Measurements from ENCODE around the gene UGT2A2. TPM values are rescaled to one million over a fixed set of nuclear protein-coding genes. Genes with fewer than 3 reads are reported as not detected.

Gene UGT2A2
- total and polyA plus RNA-seq, 4 donors, result not detected

DNA sequence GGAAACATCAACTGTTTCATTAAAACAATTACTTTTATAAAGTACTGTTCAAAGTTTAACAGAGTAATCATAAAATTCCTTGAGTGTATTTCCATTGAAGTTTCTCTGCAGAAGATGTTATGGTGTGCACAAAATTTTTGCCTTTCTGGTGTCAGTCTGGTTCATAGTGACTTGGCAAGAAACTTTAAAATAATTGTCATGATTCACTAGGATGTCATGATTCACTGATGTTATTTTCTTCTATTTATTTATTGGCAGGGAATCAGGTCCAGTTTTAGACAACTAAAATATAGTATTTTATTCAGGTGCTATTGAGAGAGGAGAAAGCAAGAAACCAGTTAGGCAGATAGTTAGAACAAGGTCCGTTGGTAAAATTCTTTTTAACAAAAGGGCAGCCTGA, 9.8 kb upstream of the UGT2A2 start:
- Histone ChIP-seq H3K4me3 (ENCODE audit: low read depth, low read length) (no peak overlapping the region), H3K27ac (ENCODE audit: low read depth, low read length) (no peak overlapping the region), H3K27me3 (ENCODE audit: control insufficient read depth, insufficient read depth, low read length) (no peaks in the 10 kb centered on the region), H3K36me3 (ENCODE audit: control insufficient read depth, insufficient read depth, low read length) (no peaks in the 10 kb centered on the region), H3K9me3 (ENCODE audit: control insufficient read depth, insufficient read depth, low read length) (no peaks in the 10 kb centered on the region), H3K4me1 (ENCODE audit: control insufficient read depth, insufficient read depth, low read length) (no peaks in the 10 kb centered on the region)
- no peak for DNase-seq (ENCODE audit: low read depth in 4 of 6, low spot score in 6 of 6)
- no CpG with 5 or more reads among the region's 1 CpG for WGBS (ENCODE audit: insufficient coverage)

DNA sequence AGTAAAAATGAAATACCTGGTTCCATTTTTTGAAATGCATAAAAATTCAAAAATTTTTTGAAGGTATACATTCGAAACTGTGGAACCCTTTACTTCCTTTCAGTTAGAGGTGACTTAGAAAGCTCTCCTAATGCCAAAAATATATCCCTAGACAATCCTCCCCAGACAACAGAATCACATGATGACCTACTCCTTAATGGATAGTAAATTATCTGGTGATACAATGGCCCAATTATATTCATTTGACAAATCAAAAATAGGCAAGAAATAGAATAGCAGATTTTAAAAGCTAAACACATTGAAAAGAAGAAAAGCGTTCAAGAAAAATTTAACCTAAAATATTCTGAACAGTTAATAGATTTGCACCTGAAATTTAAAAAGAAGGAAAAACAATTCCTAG, 3.5 kb upstream of the UGT2A2 start:
- no peaks in the 10 kb centered on the region for H3K4me1 ChIP-seq (ENCODE audit: control insufficient read depth, insufficient read depth, low read length)
- no peaks in the 10 kb centered on the region for H3K9me3 ChIP-seq (ENCODE audit: control insufficient read depth, insufficient read depth, low read length)
- no peaks in the 10 kb centered on the region for H3K36me3 ChIP-seq (ENCODE audit: control insufficient read depth, insufficient read depth, low read length)
- no peaks in the 10 kb centered on the region for H3K27me3 ChIP-seq (ENCODE audit: control insufficient read depth, insufficient read depth, low read length)
- no peak for DNase-seq (ENCODE audit: low read depth in 4 of 6, low spot score in 6 of 6)
- H3K4me3 ChIP-seq (ENCODE audit: low read depth, low read length), result no peak overlapping the region
- H3K27ac ChIP-seq (ENCODE audit: low read depth, low read length), result no peak overlapping the region
- WGBS (ENCODE audit: insufficient coverage), result no CpG with 5 or more reads among the region's 2 CpGs

DNA sequence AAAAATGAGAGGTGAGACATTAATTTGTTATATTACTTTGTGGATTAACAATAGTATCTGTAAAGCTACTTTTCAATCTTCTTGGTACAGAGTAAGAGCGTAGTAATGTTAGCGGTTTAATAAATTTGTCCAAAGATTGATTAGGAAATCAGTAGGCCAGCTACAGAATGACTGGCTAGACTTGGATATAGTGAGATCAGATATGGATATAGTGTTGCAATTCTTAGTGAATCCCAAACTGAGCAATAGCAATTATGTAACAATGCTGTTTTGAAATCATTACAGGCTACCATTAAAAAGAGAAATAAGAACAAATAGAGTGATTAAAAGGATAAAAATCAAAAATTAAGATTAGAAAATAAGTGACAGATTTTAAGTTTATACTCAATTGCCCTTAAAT, 847 bp upstream of the UGT2A2 start:
- no peaks in the 10 kb centered on the region for H3K36me3 ChIP-seq (ENCODE audit: control insufficient read depth, insufficient read depth, low read length)
- no peaks in the 10 kb centered on the region for H3K27me3 ChIP-seq (ENCODE audit: control insufficient read depth, insufficient read depth, low read length)
- H3K27ac ChIP-seq (ENCODE audit: low read depth, low read length), result no peak overlapping the region
- no peak overlapping the region for H3K4me3 ChIP-seq (ENCODE audit: low read depth, low read length)
- no peak for DNase-seq (ENCODE audit: low read depth in 4 of 6, low spot score in 6 of 6)
- no peaks in the 10 kb centered on the region for H3K9me3 ChIP-seq (ENCODE audit: control insufficient read depth, insufficient read depth, low read length)
- 100% methylated on average over 2 of the region's 2 CpGs for WGBS (ENCODE audit: insufficient coverage)
- no peaks in the 10 kb centered on the region for H3K4me1 ChIP-seq (ENCODE audit: control insufficient read depth, insufficient read depth, low read length)

DNA sequence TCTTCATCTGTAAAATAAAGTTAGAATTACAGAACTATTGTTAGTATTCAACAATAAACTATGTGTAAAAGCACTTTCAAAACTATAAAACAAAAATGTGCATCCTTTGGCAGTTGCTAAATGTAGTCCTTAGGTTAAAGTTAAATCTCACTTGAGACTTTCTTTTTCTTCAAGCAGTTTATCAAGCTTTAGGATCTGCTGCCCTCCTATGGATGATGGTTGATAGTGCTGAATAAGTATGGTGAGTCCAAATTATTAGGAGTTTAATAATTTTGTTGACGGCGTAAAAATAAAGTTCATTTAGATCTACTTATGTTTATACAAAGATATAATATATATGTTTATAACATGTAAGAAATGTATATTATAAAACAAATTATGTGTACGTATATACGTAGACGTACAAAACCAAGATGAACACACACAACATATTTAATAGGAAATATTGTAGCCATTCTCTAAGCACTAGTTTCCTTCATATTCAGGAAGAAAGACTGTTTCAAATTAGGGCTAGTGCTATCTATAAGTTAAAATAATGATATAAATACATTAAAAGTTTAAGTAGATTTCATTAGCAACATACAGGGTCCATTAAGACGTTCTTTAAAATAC, 22.3 kb downstream of the UGT2A2 start:
- H3K36me3 ChIP-seq (ENCODE audit: control insufficient read depth, insufficient read depth, low read length), result no peaks in the 10 kb centered on the region
- no CpG with 5 or more reads among the region's 6 CpGs for WGBS (ENCODE audit: insufficient coverage)
- no peaks in the 10 kb centered on the region for H3K4me1 ChIP-seq (ENCODE audit: control insufficient read depth, insufficient read depth, low read length)
- DNase-seq (ENCODE audit: low read depth in 4 of 6, low spot score in 6 of 6), result peak; percentile 15 to 89 (median 41)
- H3K27me3 ChIP-seq (ENCODE audit: control insufficient read depth, insufficient read depth, low read length), result no peaks in the 10 kb centered on the region
- no peak overlapping the region for H3K27ac ChIP-seq (ENCODE audit: low read depth, low read length)
- H3K9me3 ChIP-seq (ENCODE audit: control insufficient read depth, insufficient read depth, low read length), result no peaks in the 10 kb centered on the region
- H3K4me3 ChIP-seq (ENCODE audit: low read depth, low read length), result no peak overlapping the region

DNA sequence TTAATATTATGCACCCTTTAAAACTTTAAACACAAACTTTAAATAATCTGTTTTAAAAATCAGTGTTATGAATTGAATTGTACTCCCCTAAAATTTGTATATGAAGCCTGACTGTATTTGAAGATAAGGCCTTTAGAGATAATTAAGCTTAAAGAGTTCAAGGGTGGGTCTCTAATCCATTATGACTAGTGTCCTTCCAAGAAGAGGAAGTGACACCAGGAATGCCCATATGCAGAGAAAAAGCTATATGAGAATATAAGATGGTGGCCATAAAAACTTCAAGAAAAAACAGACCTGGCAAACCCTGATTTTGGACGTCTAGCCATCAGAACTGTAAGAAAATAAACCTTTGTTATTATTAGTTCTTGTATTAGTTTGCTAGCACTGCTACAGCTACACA, 29.0 kb downstream of the UGT2A2 start:
- H3K27ac ChIP-seq (ENCODE audit: low read depth, low read length), result no peak overlapping the region
- no peaks in the 10 kb centered on the region for H3K4me1 ChIP-seq (ENCODE audit: control insufficient read depth, insufficient read depth, low read length)
- DNase-seq (ENCODE audit: low read depth in 4 of 6, low spot score in 6 of 6), result no peak
- WGBS (ENCODE audit: insufficient coverage), result no CpG with 5 or more reads among the region's 1 CpG
- no peaks in the 10 kb centered on the region for H3K36me3 ChIP-seq (ENCODE audit: control insufficient read depth, insufficient read depth, low read length)
- H3K9me3 ChIP-seq (ENCODE audit: control insufficient read depth, insufficient read depth, low read length), result no peaks in the 10 kb centered on the region
- H3K4me3 ChIP-seq (ENCODE audit: low read depth, low read length), result no peak overlapping the region
- H3K27me3 ChIP-seq (ENCODE audit: control insufficient read depth, insufficient read depth, low read length), result no peaks in the 10 kb centered on the region

DNA sequence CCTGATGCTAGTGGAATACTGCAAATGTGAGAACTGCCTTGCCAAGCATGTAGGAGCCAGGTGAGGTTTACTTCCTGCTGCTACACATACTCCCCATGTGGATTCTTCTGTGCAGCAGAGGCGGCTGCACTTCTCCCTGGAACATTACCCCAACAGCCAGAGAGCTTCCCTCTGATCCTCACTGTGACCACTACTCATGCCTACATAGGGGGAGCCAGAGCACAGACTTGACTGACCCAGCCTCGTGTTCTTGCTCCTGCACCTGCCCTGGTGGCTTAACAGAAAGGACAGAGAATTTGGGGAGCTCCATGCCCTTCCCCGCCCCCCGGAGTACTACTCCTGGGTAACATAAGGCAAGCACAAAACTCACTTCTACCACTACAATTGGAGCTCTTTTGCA, 38.4 kb downstream of the UGT2A2 start:
- Histone ChIP-seq H3K36me3 (ENCODE audit: control insufficient read depth, insufficient read depth, low read length) (no peaks in the 10 kb centered on the region), H3K27me3 (ENCODE audit: control insufficient read depth, insufficient read depth, low read length) (no peaks in the 10 kb centered on the region), H3K4me1 (ENCODE audit: control insufficient read depth, insufficient read depth, low read length) (no peaks in the 10 kb centered on the region), H3K27ac (ENCODE audit: low read depth, low read length) (no peak overlapping the region), H3K4me3 (ENCODE audit: low read depth, low read length) (no peak overlapping the region), H3K9me3 (ENCODE audit: control insufficient read depth, insufficient read depth, low read length) (no peaks in the 10 kb centered on the region)
- no peak for DNase-seq (ENCODE audit: low read depth in 4 of 6, low spot score in 6 of 6)
- WGBS (ENCODE audit: insufficient coverage), result 47% methylated on average over 4 of the region's 4 CpGs

DNA sequence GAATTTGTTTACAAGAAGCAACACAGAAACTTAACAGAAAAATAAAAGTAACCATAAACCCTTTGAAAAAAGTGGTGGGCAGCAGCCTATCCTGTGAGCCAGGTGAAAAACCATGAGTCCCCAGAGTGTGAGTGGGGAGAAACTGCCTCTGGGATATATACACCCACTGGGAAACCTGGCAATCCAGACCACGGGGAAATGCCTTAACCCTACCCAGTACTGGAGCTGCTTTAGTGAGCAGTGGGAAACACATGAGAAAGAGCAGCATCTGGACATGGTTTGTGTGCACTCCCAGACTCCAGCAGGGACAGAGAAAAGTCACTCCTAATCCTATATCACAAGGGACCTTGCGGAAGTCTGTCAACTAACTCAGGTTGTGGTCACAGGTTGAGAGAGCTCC, 39.4 kb downstream of the UGT2A2 start:
- Histone ChIP-seq H3K27ac (ENCODE audit: low read depth, low read length) (no peak overlapping the region), H3K4me1 (ENCODE audit: control insufficient read depth, insufficient read depth, low read length) (no peaks in the 10 kb centered on the region), H3K4me3 (ENCODE audit: low read depth, low read length) (no peak overlapping the region), H3K27me3 (ENCODE audit: control insufficient read depth, insufficient read depth, low read length) (no peaks in the 10 kb centered on the region), H3K36me3 (ENCODE audit: control insufficient read depth, insufficient read depth, low read length) (no peaks in the 10 kb centered on the region), H3K9me3 (ENCODE audit: control insufficient read depth, insufficient read depth, low read length) (no peaks in the 10 kb centered on the region)
- no peak for DNase-seq (ENCODE audit: low read depth in 4 of 6, low spot score in 6 of 6)
- no CpG with 5 or more reads among the region's 2 CpGs for WGBS (ENCODE audit: insufficient coverage)

DNA sequence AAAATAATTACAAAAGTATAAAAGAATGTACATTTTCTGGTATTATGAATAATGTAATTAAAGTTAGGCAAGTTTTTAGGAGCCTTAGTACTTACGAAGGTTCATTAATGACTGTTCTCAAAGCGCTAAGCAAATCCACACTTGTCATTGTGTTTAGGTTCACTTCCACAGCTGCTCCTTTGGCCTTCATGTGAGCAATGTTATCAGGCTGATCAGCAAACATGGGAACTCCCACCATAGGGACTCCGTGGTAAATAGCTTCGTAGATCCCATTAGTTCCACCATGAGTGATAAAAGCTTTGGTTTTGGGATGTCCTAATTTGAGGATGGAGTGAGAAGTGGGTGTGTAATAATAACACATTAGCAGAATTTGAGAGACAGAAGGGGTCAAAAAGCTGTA, 45.1 kb downstream of the UGT2A2 start:
- H3K27me3 ChIP-seq (ENCODE audit: control insufficient read depth, insufficient read depth, low read length), result no peaks in the 10 kb centered on the region
- 100% methylated on average over 1 of the region's 4 CpGs for whole genome bisulfite sequencing (ENCODE audit: insufficient coverage)
- no peak overlapping the region for H3K27ac ChIP-seq (ENCODE audit: low read depth, low read length)
- no peak overlapping the region for H3K4me3 ChIP-seq (ENCODE audit: low read depth, low read length)
- H3K9me3 ChIP-seq (ENCODE audit: control insufficient read depth, insufficient read depth, low read length), result no peaks in the 10 kb centered on the region
- DNase-seq (ENCODE audit: low read depth in 4 of 6, low spot score in 6 of 6), result no peak
- H3K4me1 ChIP-seq (ENCODE audit: control insufficient read depth, insufficient read depth, low read length), result no peaks in the 10 kb centered on the region
- no peaks in the 10 kb centered on the region for H3K36me3 ChIP-seq (ENCODE audit: control insufficient read depth, insufficient read depth, low read length)

DNA sequence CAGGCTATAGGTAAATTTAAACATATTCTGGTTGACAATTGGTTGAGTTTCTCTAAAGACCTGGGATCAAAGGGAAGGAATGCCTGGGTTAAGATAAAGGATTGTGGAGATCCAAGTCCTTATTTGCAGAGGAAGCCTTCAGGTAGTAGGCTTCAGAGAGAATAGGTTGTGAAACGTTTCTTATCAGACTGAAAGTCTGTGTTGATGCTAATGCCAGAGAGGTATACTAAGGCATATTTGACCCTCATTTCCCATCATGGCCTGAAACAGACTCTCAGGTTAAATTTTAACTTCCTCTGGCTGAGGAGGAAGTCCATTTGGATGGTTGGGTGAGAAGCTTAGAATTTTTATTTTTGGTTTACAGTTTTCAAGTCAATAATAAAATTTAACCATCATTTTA, 48.1 kb downstream of the UGT2A2 start:
- no CpG with 5 or more reads among the region's 1 CpG for WGBS (ENCODE audit: insufficient coverage)
- Histone ChIP-seq H3K27me3 (ENCODE audit: control insufficient read depth, insufficient read depth, low read length) (no peaks in the 10 kb centered on the region), H3K36me3 (ENCODE audit: control insufficient read depth, insufficient read depth, low read length) (no peaks in the 10 kb centered on the region), H3K9me3 (ENCODE audit: control insufficient read depth, insufficient read depth, low read length) (no peaks in the 10 kb centered on the region), H3K4me1 (ENCODE audit: control insufficient read depth, insufficient read depth, low read length) (no peaks in the 10 kb centered on the region), H3K4me3 (ENCODE audit: low read depth, low read length) (no peak overlapping the region), H3K27ac (ENCODE audit: low read depth, low read length) (no peak overlapping the region)
- no peak for DNase-seq (ENCODE audit: low read depth in 4 of 6, low spot score in 6 of 6)

DNA sequence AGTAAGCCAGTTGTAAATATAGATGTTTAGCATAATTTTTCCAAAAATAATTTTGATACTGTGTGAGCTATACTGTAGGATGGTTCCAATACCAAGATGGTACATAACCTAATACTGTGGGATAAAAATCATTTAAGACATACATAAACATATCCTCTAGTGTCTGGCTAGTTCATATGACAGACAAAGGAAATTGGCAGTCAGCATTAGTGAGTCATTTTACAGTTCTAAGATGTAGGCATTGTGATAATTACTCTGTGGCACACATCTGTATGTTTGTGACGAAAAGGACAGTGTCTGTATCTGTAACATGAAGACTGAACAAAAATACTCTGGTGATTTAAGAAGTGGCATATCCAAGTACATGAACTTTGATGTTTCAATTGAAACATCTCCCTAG, 49.6 kb downstream of the UGT2A2 start:
- no peak overlapping the region for H3K27ac ChIP-seq (ENCODE audit: low read depth, low read length)
- DNase-seq (ENCODE audit: low read depth in 4 of 6, low spot score in 6 of 6), result no peak
- no peaks in the 10 kb centered on the region for H3K4me1 ChIP-seq (ENCODE audit: control insufficient read depth, insufficient read depth, low read length)
- no peaks in the 10 kb centered on the region for H3K27me3 ChIP-seq (ENCODE audit: control insufficient read depth, insufficient read depth, low read length)
- WGBS (ENCODE audit: insufficient coverage), result no CpG with 5 or more reads among the region's 1 CpG
- no peaks in the 10 kb centered on the region for H3K36me3 ChIP-seq (ENCODE audit: control insufficient read depth, insufficient read depth, low read length)
- H3K9me3 ChIP-seq (ENCODE audit: control insufficient read depth, insufficient read depth, low read length), result no peaks in the 10 kb centered on the region
- no peak overlapping the region for H3K4me3 ChIP-seq (ENCODE audit: low read depth, low read length)
